BJ (cell line): ENCODE measurements around the gene COL1A1. TPM values are rescaled to one million over a fixed set of nuclear protein-coding genes. Genes with fewer than 3 reads are reported as not detected.

Source experiments
- CTCF ChIA-PET: fragments of 350-600 bp; formaldehyde crosslinking; extraction: SDS; loops from one replicate; lab custom pipeline; 2021; ENCODE audit warnings: antibody characterized with exemption, inconsistent platforms; lab: Yijun Ruan, JAX
- POLR2A ChIA-PET: fragments of 300-600 bp; sonication (Branson Sonifier 250); formaldehyde crosslinking; extraction: SDS; loops from one replicate; lab custom pipeline; 2021; ENCODE audit warnings: antibody characterized with exemption; lab: Charles Lee
- DNase-seq: peaks from one replicate; pipeline ENCODE4 v3.0.0-alpha.2; 2011; ENCODE audit warnings: low read depth
- H3K27me3 ChIP-seq: 2 replicates; pipeline ENCODE4 v1.6.0; 2011; ENCODE audit warnings: low read length; ENCODE audit not compliant: control insufficient read depth, insufficient read depth
- H3K36me3 ChIP-seq: 2 replicates; pipeline ENCODE4 v1.5.1; 2011; ENCODE audit warnings: low read length; ENCODE audit not compliant: control insufficient read depth, insufficient read depth
- H3K4me3 ChIP-seq: 2 replicates; pipeline ENCODE4 v1.5.1; 2011; ENCODE audit warnings: low read depth, mild to moderate bottlenecking, control low read depth, low read length
- CTCF ChIP-seq: IDR thresholded peaks from 2 replicates; pipeline ENCODE4 v1.5.1; 2011; ENCODE audit warnings: low read depth, mild to moderate bottlenecking, control low read depth, inconsistent platforms, low read length, moderate library complexity; ENCODE audit not compliant: insufficient read depth
- polyA plus RNA-seq: library from polyadenylated mRNA; depleted of rRNA; stranded (reverse); fragments of >200 nt; gene quantifications from 2 replicates; pipeline ENCODE4 v1.2.3, GENCODE V29; 2011

The COL1A1 gene
- polyA plus RNA-seq, 1 experiment = 2,161 TPM

- Histone ChIP-seq H3K4me3 (peak overlapping the region; percentile 67), H3K36me3 (peaks cover 28% of the 10 kb centered on the region), H3K27me3 (no peaks in the 10 kb centered on the region)
- no peak for DNase-seq
- ChIA-PET CTCF (interaction anchor here (0.6 to 4.4 kb wide), 15 partner anchors 10 to 150 kb away, joined by 3 to 20 read pairs (median 4); no protein-coding TSS in a partner anchor), POLR2A (no interaction called here)
- TF ChIP-seq CTCF = peak; percentile 33
Measured at GRCh38 chr17:50146230-50146926, 55.1 kb downstream of the COL1A1 start.

DNA sequence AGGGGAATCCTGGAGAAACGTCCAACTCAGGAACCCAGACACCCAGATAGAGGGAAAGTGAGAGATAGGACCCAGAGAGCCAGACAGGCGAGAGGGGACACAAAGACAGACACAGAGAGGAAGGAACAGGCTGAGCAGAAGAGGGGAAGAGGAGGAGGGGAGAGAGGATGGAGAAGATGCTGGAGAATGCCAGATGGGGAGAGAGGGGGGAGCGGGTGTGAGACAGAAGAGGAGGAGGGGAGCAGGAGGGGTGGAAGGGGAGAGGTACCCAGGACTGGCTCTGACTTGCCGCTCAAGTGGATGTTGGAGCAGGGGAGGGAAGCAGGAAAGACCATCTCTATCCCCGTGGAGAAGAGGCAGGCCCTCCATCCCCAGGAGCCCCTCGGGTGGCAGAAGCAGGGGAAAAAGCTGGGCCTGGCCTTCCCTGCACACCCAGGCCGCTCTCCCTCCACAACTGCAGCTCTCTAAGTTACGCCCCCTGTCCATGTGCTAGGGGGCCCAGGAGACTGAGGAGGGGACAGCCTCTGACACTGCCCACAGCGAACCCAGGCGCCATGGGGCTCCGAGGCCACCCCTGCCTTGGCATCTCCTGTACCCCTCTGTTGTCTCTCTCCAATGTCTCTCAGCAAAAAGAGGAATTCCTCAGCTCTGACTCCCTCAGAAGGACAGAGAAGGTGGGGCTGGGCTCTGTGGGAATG, 55.8 kb downstream of the COL1A1 start:
- ChIA-PET POLR2A (no interaction called here), CTCF (interaction anchor here (0.7 to 4.4 kb wide), 13 partner anchors 9 to 151 kb away, joined by 3 to 20 read pairs (median 5); no protein-coding TSS in a partner anchor)
- Histone ChIP-seq H3K27me3 (no peaks in the 10 kb centered on the region), H3K36me3 (peaks cover 32% of the 10 kb centered on the region), H3K4me3 (peak overlapping the region; percentile 19; the same call in 1 of the 2 replicates)
- DNase-seq = no peak
- no peak for TF ChIP-seq CTCF

DNA sequence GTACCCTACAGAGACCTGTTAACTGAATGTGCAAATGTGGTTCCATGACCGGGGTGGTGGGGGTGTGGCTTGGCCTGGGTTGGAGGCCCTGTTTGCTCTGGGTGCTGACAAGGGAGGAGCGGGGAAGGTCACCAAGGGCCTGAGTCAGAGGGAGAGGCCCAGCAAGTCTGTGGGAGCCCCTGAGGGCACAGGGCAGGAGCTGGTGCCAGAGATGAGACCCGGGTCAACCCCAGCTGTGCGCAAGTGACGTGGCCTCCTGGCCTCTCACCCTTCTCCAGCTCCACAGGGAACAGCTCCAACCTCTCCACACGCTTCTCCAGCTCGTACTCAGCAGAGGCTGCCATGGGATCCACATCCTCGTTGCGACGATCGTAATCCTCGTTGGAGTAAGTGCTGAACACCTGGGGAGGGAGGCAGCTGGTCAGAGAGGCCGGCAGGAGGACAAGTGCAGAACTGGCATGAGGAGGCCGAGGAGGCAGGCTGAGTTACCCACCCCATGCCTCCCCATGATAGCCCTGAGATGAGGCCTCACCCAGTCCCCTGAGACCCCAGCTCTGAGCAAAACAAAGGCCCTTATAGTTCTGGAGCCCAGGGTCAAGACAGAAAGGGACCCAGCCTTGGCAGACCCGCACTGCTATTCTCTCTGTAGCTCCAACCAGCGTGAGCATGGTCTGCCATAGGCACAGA, 56.4 kb downstream of the COL1A1 start:
- CTCF ChIA-PET = interaction anchor here (1.0 to 4.4 kb wide), 7 partner anchors 9 to 151 kb away, joined by 3 to 20 read pairs (median 7); no protein-coding TSS in a partner anchor
- TF ChIP-seq CTCF = no peak
- no peaks in the 10 kb centered on the region for H3K27me3 ChIP-seq
- no peak for DNase-seq
- H3K36me3 ChIP-seq = peaks cover 37% of the 10 kb centered on the region
- no peak overlapping the region for H3K4me3 ChIP-seq
- POLR2A ChIA-PET = no interaction called here

GRCh38 chr17:50144355-50144754, 57.1 kb downstream of the COL1A1 start:
- no peak for DNase-seq
- no peak overlapping the region for H3K4me3 ChIP-seq
- no peak for TF ChIP-seq CTCF
- H3K36me3 ChIP-seq = peaks cover 41% of the 10 kb centered on the region
- CTCF ChIA-PET = interaction anchor here (1.1 to 4.4 kb wide), 4 partner anchors 8 to 126 kb away, joined by 3 to 20 read pairs (median 5); no protein-coding TSS in a partner anchor
- H3K27me3 ChIP-seq = no peaks in the 10 kb centered on the region
- POLR2A ChIA-PET = no interaction called here
